HepG2 (cell line): ENCODE data around the gene DCTN4. TPM values are rescaled to one million over a fixed set of nuclear protein-coding genes. Genes with fewer than 3 reads are reported as not detected.

Source experiments
- ATF7 ChIP-seq, 2 experiments: fragments of 450-650 bp in 1 of 2; sonication (generic) in 1 of 2; formaldehyde crosslinking in 1 of 2; IDR thresholded peaks; 2 replicates each; pipeline versions ENCODE4 v1.4.0 to v1.6.1; 2016 to 2020; ENCODE audit warnings: antibody characterized with exemption in 1 of 2, mild to moderate bottlenecking in 1 of 2, missing genetic modification reagents in 1 of 2
- GABPA ChIP-seq, 2 experiments: IDR thresholded peaks; 2 replicates each; pipeline ENCODE4 v1.6.1; 2011 to 2016; ENCODE audit warnings: low read depth in 2 of 2, low read length in 1 of 2, missing biosample characterization in 1 of 2, missing genetic modification characterization in 1 of 2
- GZF1 ChIP-seq: sonication (generic); formaldehyde crosslinking; IDR thresholded peaks from 2 replicates; pipeline ENCODE4 v1.5.1; 2020; ENCODE audit warnings: mild to moderate bottlenecking, missing genetic modification reagents
- MXD4 ChIP-seq: IDR thresholded peaks from 2 replicates; pipeline ENCODE4 v1.6.1; 2016; ENCODE audit warnings: mild to moderate bottlenecking, missing biosample characterization, missing genetic modification reagents
- PCBP2 ChIP-seq: fragments of 200-400 bp; formaldehyde crosslinking; optimal IDR thresholded peaks from 2 replicates; pipeline ENCODE3; 2018; ENCODE audit warnings: low read length, low read depth; ENCODE audit not compliant: poor library complexity, severe bottlenecking
- ZFP36L1 ChIP-seq: sonication (generic); formaldehyde crosslinking; IDR thresholded peaks from 2 replicates; pipeline ENCODE4 v1.8.0; 2022; ENCODE audit warnings: mild to moderate bottlenecking, missing genetic modification reagents, moderate library complexity
- ZZZ3 ChIP-seq: sonication (generic); formaldehyde crosslinking; IDR thresholded peaks from 2 replicates; pipeline ENCODE4 v1.4.0; 2020; ENCODE audit warnings: missing genetic modification reagents, mild to moderate bottlenecking, borderline replicate concordance
- polyA plus RNA-seq, 8 experiments: library from polyadenylated mRNA; depleted of rRNA in 3 of 8; stranded (reverse) in 7 of 8; unstranded in 1 of 8; fragments of >200 nt; fragmentation: Illumina TruSeq in 4 of 8; extraction: Trizol in 4 of 8; gene quantifications; 2 replicates each; pipeline versions ENCODE4 v1.2.1 to v1.2.3, GENCODE V29; 2011 to 2016; ENCODE audit warnings: low read depth in 4 of 8, missing spikeins in 1 of 8, mixed read lengths in 1 of 8; ENCODE audit not compliant: insufficient read depth in 1 of 8
- total RNA-seq, 5 experiments: library from RNA; depleted of rRNA; stranded (reverse); fragments of >200 nt; fragmentation: Illumina TruSeq; extraction: Trizol; gene quantifications; 2 replicates each; pipeline ENCODE4 v1.2.3, GENCODE V29; 2016; ENCODE audit warnings: low read depth in 1 of 5
- TF ChIP-seq, protein P1 (sequence below): sonication (generic); formaldehyde crosslinking; IDR thresholded peaks from 2 replicates; pipeline ENCODE4 v1.5.1; 2020; ENCODE audit warnings: missing genetic modification reagents, mild to moderate bottlenecking, borderline replicate concordance
- TF ChIP-seq, protein P2 (sequence below), 2 experiments: IDR thresholded peaks; 2 replicates each; pipeline ENCODE4 v1.6.1; 2011 to 2012; ENCODE audit warnings: low read length in 2 of 2, borderline replicate concordance in 1 of 2, low read depth in 1 of 2, mild to moderate bottlenecking in 1 of 2, moderate library complexity in 1 of 2
- TF ChIP-seq, protein P3 (sequence below), 2 experiments: fragments of 450-650 bp in 1 of 2; sonication (generic) in 1 of 2; formaldehyde crosslinking in 1 of 2; IDR thresholded peaks; 2 replicates each; pipeline versions ENCODE4 v1.6.1 to v1.8.0; 2016 to 2022; ENCODE audit warnings: antibody characterized with exemption in 1 of 2, mild to moderate bottlenecking in 1 of 2, missing genetic modification reagents in 1 of 2
- TF ChIP-seq, protein P4 (sequence below): sonication (generic); formaldehyde crosslinking; conservative IDR thresholded peaks from 2 replicates; pipeline ENCODE4 v1.5.0; 2020; ENCODE audit warnings: missing genetic modification reagents

DCTN4 gene
- total and polyA plus RNA-seq, 2 of the 13 experiments (the other 11 are each of a cell fraction or from before 2014, with no cell fraction given): 24.1 to 26.9 TPM

DNA sequence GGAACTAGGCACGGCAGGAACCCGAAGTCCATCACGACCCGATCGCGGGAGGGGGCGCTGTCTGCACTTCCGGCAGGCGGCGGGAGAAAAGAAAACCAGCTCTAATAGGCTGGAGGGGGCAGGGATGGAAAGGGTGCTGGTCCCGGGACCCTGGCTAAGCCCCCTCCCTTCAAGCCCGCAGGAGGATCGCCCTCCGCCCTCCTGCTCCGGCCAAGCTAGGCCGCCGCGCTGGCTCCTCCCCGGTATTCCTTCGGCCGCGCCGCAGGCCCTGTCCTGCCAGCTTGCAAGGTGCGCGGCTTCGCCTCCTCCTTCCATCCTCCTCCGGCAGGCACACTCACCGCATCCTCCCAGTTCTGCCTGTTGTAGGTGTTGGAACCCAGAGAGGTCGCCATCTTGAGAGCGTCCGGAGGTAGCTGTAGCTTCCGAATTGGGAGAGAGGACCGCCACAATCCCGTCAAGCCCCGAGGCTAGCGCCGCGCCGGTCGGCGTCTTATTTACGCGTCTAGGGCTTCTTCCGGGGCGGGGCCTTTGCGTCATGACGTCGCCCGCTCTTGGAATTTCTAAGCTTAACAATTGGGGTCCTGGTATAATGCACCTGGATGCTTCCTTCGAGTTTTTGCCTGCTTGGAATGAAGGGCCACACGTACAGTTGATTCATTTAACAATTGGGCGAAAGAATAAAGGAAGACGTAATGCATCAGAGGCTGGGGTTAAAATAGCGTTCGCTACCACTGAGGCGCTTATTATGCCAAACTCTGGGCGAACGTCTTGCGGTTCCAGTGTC is 58.0 kb downstream of the DCTN4 start, which contains the start of gene RBM22 (continued):
- TF ChIP-seq PCBP2: no peak
- peak; percentile 51 for TF ChIP-seq MXD4 (CRISPR knock-in tag)
- TF ChIP-seq, protein P1, sequence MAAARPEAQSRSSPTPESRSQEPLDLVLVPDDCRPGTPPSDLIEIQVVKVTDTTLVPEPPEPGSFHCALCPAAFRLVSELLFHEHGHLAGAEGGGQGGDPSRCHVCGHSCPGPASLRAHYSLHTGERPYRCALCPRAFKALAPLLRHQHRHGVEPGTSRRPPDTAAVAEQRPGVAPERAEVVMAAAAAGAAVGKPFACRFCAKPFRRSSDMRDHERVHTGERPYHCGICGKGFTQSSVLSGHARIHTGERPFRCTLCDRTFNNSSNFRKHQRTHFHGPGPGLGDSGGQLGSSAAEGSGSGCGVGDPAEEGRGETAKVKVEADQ (CRISPR knock-in tag): peak; percentile 38; the same call in 1 of the 2 replicates
- TF ChIP-seq GABPA (IDR thresholded peaks at IDR 0.05; ENCODE audit: low read depth, low read length): peak; percentile 68
- peak; percentile 92 for TF ChIP-seq GABPA (CRISPR knock-in tag; IDR thresholded peaks at IDR 0.05; ENCODE audit: low read depth)
- TF ChIP-seq, protein P2, sequence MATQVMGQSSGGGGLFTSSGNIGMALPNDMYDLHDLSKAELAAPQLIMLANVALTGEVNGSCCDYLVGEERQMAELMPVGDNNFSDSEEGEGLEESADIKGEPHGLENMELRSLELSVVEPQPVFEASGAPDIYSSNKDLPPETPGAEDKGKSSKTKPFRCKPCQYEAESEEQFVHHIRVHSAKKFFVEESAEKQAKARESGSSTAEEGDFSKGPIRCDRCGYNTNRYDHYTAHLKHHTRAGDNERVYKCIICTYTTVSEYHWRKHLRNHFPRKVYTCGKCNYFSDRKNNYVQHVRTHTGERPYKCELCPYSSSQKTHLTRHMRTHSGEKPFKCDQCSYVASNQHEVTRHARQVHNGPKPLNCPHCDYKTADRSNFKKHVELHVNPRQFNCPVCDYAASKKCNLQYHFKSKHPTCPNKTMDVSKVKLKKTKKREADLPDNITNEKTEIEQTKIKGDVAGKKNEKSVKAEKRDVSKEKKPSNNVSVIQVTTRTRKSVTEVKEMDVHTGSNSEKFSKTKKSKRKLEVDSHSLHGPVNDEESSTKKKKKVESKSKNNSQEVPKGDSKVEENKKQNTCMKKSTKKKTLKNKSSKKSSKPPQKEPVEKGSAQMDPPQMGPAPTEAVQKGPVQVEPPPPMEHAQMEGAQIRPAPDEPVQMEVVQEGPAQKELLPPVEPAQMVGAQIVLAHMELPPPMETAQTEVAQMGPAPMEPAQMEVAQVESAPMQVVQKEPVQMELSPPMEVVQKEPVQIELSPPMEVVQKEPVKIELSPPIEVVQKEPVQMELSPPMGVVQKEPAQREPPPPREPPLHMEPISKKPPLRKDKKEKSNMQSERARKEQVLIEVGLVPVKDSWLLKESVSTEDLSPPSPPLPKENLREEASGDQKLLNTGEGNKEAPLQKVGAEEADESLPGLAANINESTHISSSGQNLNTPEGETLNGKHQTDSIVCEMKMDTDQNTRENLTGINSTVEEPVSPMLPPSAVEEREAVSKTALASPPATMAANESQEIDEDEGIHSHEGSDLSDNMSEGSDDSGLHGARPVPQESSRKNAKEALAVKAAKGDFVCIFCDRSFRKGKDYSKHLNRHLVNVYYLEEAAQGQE (IDR thresholded peaks at IDR 0.05; ENCODE audit: borderline replicate concordance in 1 of 2, low read depth in 1 of 2, low read length in 2 of 2): peak in 1 of 2 experiments; percentile 40; a peak in 1 of 4 replicates
- TF ChIP-seq ZZZ3 (CRISPR knock-in tag): no peak
- TF ChIP-seq ZFP36L1: no peak
- TF ChIP-seq, protein P3, sequence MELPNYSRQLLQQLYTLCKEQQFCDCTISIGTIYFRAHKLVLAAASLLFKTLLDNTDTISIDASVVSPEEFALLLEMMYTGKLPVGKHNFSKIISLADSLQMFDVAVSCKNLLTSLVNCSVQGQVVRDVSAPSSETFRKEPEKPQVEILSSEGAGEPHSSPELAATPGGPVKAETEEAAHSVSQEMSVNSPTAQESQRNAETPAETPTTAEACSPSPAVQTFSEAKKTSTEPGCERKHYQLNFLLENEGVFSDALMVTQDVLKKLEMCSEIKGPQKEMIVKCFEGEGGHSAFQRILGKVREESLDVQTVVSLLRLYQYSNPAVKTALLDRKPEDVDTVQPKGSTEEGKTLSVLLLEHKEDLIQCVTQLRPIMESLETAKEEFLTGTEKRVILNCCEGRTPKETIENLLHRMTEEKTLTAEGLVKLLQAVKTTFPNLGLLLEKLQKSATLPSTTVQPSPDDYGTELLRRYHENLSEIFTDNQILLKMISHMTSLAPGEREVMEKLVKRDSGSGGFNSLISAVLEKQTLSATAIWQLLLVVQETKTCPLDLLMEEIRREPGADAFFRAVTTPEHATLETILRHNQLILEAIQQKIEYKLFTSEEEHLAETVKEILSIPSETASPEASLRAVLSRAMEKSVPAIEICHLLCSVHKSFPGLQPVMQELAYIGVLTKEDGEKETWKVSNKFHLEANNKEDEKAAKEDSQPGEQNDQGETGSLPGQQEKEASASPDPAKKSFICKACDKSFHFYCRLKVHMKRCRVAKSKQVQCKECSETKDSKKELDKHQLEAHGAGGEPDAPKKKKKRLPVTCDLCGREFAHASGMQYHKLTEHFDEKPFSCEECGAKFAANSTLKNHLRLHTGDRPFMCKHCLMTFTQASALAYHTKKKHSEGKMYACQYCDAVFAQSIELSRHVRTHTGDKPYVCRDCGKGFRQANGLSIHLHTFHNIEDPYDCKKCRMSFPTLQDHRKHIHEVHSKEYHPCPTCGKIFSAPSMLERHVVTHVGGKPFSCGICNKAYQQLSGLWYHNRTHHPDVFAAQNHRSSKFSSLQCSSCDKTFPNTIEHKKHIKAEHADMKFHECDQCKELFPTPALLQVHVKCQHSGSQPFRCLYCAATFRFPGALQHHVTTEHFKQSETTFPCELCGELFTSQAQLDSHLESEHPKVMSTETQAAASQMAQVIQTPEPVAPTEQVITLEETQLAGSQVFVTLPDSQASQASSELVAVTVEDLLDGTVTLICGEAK (IDR thresholded peaks at IDR 0.05): no peak
- TF ChIP-seq, protein P3 (CRISPR knock-in tag; IDR thresholded peaks at IDR 0.05): peak; percentile 80
- TF ChIP-seq, protein P4, sequence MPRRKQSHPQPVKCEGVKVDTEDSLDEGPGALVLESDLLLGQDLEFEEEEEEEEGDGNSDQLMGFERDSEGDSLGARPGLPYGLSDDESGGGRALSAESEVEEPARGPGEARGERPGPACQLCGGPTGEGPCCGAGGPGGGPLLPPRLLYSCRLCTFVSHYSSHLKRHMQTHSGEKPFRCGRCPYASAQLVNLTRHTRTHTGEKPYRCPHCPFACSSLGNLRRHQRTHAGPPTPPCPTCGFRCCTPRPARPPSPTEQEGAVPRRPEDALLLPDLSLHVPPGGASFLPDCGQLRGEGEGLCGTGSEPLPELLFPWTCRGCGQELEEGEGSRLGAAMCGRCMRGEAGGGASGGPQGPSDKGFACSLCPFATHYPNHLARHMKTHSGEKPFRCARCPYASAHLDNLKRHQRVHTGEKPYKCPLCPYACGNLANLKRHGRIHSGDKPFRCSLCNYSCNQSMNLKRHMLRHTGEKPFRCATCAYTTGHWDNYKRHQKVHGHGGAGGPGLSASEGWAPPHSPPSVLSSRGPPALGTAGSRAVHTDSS (CRISPR knock-in tag): no peak
- no peak for TF ChIP-seq GZF1 (CRISPR knock-in tag)
- TF ChIP-seq ATF7 (IDR thresholded peaks at IDR 0.05): no peak
- no peak; the same call in 1 of the 2 replicates for TF ChIP-seq ATF7 (CRISPR knock-in tag; IDR thresholded peaks at IDR 0.05)
